Lower lobe of right lung (tissue), 2 donors: ENCODE data around the gene LTBP1. TPM values are rescaled to one million over a fixed set of nuclear protein-coding genes. Genes with fewer than 3 reads are reported as not detected.

ENCODE experiments used
- ATAC-seq, 2 donors: fragments of 200-7000 bp; cut with Tn5 transposase; one replicate each; pipeline ENCODE4 v1.9.1; 2020 to 2022; ENCODE audit warnings: mild to moderate bottlenecking in 2 of 2, moderate library complexity in 2 of 2
- DNase-seq: peaks from one replicate; pipeline ENCODE4 v3.0.0-alpha.2; 2020
- H3K27ac ChIP-seq: fragments of 200-600 bp; one replicate; pipeline ENCODE4 v1.8.0; 2022
- H3K27me3 ChIP-seq: fragments of 200-600 bp; one replicate; pipeline ENCODE4 v1.8.0; 2022; ENCODE audit warnings: low read depth
- H3K36me3 ChIP-seq: fragments of 200-600 bp; one replicate; pipeline ENCODE4 v1.8.0; 2022; ENCODE audit warnings: mild to moderate bottlenecking
- H3K4me1 ChIP-seq: fragments of 200-600 bp; one replicate; pipeline ENCODE4 v1.8.0; 2022
- H3K4me3 ChIP-seq: fragments of 200-600 bp; one replicate; pipeline ENCODE4 v1.8.0; 2022; ENCODE audit warnings: mild to moderate bottlenecking
- H3K9me3 ChIP-seq: fragments of 200-600 bp; one replicate; pipeline ENCODE4 v1.8.0; 2022
- intact Hi-C: fragments of 100-400 bp; cut with DNase I; formaldehyde crosslinking; loops from one replicate; pipeline ENCODE4 v1.11.0; 2022
- total RNA-seq: library from RNA; stranded (reverse); fragmentation: NEBNext Ultra II Directional; extraction: Animal tissue kit (Norgen Biotek cat#: 25700); gene quantifications from one replicate; pipeline ENCODE4 v1.2.1, GENCODE V29; 2021
- TF ChIP-seq, protein P1 (sequence below): fragments of 200-600 bp; IDR thresholded peaks from one replicate; pipeline ENCODE4 v1.8.0; 2022; ENCODE audit warnings: antibody characterized with exemption, mild to moderate bottlenecking
- donor health status: DM: no; HTN: yes; CAD: no; lungs with severe emphysema.

Gene LTBP1
- total RNA-seq, 1 donor from 2014 or later = 34.7 TPM

DNA sequence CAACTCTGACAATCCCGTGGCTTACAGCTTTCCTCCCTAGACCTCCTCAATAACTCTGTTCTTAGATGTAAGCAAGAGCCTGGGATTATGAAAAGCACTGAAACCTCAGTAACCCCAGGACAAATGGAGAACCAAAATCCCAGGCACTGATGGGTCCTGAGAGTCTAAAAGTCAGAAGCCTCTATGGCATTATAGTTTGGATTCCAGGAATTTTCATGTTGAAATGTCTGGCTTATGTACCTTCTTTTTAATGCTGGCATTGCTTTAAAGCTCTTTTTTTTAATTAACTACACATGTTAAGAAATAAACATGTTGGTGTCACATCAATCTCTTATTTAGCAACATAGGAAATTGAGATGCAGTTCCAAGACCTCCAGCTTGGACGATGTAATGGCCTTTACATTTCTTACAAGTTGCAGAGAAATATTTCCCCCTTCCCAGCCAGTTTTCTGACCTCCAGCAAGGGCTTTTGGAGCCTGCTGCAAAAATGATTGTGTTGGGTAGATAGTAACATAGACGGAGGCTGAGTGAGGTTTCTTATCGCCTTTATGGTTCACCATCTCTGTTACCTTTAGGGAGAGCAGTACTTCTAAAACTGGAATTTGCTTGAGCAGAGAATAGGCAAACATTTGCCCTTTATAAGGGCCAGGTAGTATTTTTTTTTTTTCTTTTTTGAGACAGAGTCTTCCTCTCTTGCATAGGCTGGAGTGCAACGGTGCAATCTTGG lies 444.9 kb downstream of the LTBP1 start:
- no peak overlapping the region for H3K27ac ChIP-seq
- TF ChIP-seq, protein P1, sequence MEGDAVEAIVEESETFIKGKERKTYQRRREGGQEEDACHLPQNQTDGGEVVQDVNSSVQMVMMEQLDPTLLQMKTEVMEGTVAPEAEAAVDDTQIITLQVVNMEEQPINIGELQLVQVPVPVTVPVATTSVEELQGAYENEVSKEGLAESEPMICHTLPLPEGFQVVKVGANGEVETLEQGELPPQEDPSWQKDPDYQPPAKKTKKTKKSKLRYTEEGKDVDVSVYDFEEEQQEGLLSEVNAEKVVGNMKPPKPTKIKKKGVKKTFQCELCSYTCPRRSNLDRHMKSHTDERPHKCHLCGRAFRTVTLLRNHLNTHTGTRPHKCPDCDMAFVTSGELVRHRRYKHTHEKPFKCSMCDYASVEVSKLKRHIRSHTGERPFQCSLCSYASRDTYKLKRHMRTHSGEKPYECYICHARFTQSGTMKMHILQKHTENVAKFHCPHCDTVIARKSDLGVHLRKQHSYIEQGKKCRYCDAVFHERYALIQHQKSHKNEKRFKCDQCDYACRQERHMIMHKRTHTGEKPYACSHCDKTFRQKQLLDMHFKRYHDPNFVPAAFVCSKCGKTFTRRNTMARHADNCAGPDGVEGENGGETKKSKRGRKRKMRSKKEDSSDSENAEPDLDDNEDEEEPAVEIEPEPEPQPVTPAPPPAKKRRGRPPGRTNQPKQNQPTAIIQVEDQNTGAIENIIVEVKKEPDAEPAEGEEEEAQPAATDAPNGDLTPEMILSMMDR = no peak
- intact Hi-C loops = no loop called here
- DNase-seq (no peak), ATAC-seq (no peak)
- H3K27me3 ChIP-seq = no peaks in the 10 kb centered on the region
- H3K4me3 ChIP-seq = no peak overlapping the region
- no peaks in the 10 kb centered on the region for H3K9me3 ChIP-seq
- no peaks in the 10 kb centered on the region for H3K4me1 ChIP-seq
- no peaks in the 10 kb centered on the region for H3K36me3 ChIP-seq

DNA sequence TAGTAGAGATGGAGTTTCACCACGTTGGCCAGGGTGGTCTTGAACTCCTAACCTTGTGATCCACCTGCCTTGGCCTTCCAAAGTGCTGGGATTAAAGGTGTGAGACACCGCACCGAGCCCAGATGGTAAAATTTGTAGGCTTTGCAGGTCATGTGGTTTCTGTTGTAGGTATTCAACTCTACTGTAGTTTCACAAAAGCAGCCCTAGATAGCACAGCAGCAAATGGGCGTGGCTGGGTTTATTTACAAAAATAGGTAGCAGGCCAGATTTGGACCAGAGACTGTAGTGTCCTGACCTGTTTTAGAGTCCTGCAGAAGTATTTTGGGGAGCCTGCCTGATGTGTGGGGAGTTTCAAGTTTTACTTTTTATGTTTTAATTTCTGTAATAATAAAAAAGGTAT lies 445.6 kb downstream of the LTBP1 start:
- ATAC-seq (no peak), DNase-seq (no peak)
- TF ChIP-seq, protein P1 = no peak
- intact Hi-C loops = no loop called here
- no peaks in the 10 kb centered on the region for H3K9me3 ChIP-seq
- H3K4me3 ChIP-seq = no peak overlapping the region
- no peaks in the 10 kb centered on the region for H3K4me1 ChIP-seq
- H3K27ac ChIP-seq = no peak overlapping the region
- H3K36me3 ChIP-seq = no peaks in the 10 kb centered on the region
- H3K27me3 ChIP-seq = no peaks in the 10 kb centered on the region

DNA sequence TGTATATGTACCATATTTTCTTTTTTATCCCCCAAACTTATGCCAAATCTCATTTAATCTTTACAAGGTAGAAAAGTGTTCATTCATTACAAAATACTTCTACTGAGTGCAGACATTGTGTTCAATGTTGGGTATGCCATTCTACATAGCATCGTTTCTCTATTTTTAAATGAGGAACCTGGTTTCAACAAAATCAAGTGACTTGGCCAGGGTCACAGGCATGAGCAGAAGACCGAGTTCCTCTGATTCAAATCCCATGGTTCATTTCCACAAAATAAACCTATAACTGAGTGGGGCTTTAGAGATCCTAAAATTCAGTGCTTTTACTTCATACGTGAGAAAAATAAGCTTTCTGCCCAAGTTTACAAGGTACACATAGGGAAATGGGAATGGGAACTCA lies 448.3 kb downstream of the LTBP1 start:
- ATAC-seq (no peak), DNase-seq (no peak)
- Histone ChIP-seq H3K27ac (no peak overlapping the region), H3K36me3 (peaks cover 5% of the 10 kb centered on the region), H3K4me3 (no peak overlapping the region), H3K4me1 (no peaks in the 10 kb centered on the region), H3K27me3 (no peaks in the 10 kb centered on the region), H3K9me3 (no peaks in the 10 kb centered on the region)
- TF ChIP-seq, protein P1 = no peak
- intact Hi-C loops = no loop called here

DNA sequence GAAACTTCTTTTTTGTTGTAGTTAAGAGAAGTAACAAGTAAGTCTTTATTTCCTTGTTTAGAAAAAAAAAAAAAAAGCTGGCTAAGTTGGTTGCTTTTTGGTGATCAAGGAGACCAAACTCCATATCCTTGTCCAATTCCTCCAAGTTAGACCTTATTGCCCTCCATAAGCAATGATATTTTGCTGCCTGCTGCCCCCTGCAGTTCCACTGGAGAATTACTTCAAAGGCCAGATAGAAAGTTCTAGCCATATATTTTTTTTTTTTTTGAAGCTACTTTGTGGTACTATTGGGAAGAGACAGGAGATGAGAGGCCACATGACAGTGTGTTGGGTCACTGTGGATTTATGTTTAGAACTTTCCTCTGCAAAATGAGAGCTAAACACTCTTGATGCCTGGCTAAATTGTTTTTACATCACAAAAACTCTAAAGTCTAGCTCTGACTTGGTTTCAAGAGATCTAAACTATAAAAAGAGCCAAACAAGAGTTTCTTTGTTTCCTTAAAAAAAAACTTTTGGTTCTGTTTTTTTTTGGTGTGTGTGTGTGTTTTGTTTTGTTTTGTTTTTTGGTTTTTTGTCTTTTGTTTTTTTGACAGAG lies 449.0 kb downstream of the LTBP1 start:
- DNase-seq = no peak
- Histone ChIP-seq H3K27me3 (no peaks in the 10 kb centered on the region), H3K36me3 (peaks cover 5% of the 10 kb centered on the region), H3K4me3 (no peak overlapping the region), H3K4me1 (no peaks in the 10 kb centered on the region), H3K9me3 (no peaks in the 10 kb centered on the region), H3K27ac (no peak overlapping the region)
- peak in 1 of 2 donors; percentile 39 for ATAC-seq
- intact Hi-C loops = no loop called here
- TF ChIP-seq, protein P1 = peak; percentile 56

DNA sequence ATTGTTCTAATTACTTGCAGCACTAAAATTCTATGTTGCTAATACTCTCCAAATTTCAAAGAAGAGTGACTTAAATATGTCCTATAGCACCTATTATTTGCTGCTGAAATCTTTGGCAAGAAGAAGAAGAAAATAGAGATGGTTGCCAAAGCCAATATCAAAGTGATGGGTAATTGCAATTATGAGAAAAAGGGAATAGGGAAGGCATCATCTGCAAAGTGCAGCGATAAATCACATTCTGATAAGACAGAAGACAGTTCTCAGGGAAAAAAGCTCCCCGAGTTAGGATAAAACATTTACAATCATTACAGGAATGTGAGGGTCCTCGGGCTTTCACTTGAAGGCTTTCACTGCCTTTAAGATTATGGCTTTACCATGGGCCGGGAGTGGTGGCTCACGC lies 457.6 kb downstream of the LTBP1 start:
- intact Hi-C loops = no loop called here
- H3K4me1 ChIP-seq = no peaks in the 10 kb centered on the region
- no peak overlapping the region for H3K27ac ChIP-seq
- H3K9me3 ChIP-seq = peaks cover 5% of the 10 kb centered on the region
- H3K4me3 ChIP-seq = no peak overlapping the region
- DNase-seq (no peak), ATAC-seq (no peak)
- TF ChIP-seq, protein P1 = no peak
- no peaks in the 10 kb centered on the region for H3K36me3 ChIP-seq
- no peaks in the 10 kb centered on the region for H3K27me3 ChIP-seq
